Measurements from ENCODE around the gene OSBPL1A.
A peak's percentile ranks its signal among the peaks of the same experiment; 100 is the strongest.

DNA sequence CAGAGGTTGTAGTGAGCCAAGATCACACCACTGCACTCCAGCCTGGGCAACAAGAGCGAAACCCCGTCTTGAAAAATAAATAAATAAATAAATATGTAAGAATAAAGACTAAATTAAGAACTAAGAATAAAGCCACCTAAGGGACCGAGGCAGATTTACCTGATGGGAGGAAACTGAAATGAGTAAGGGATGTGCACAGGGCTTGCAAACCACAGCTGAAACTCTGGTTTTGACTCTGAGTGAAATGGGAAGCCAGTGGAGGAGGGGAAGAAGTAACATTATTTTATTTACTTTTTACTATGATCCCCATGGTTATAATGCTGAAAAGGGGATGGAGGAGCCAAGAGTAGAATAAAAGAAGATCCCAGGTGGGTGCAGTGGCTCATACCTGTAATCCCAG lies 151.5 kb downstream of the OSBPL1A start:
- TF ChIP-seq YY1 (IDR thresholded peaks at IDR 0.05; ENCODE audit: low read depth, low read length) (0 out of 2 replicates have a peak, but pooled peaks have one; percentile 36), POLR2A (IDR thresholded peaks at IDR 0.05; ENCODE audit: low read depth, low read length) (no peak), SIN3A (IDR thresholded peaks at IDR 0.05; ENCODE audit: low read depth, low read length) (no peak), CEBPB (IDR thresholded peaks at IDR 0.05; ENCODE audit: borderline replicate concordance in 1 of 2, low read depth in 2 of 2, low read length in 2 of 2) (no peak), SMC3 (IDR thresholded peaks at IDR 0.05; ENCODE audit: borderline replicate concordance, low read length) (no peak), EZH2 (IDR thresholded peaks at IDR 0.05; ENCODE audit: borderline replicate concordance, control insufficient read depth, low read depth, low read length) (no peak), NFYA (IDR thresholded peaks at IDR 0.05; ENCODE audit: borderline replicate concordance, low read depth, low read length) (no peak), MXI1 (IDR thresholded peaks at IDR 0.05; ENCODE audit: low read depth, low read length) (no peak), FOXM1 (IDR thresholded peaks at IDR 0.05; ENCODE audit: low read depth, low read length) (peak; percentile 64; the same call in 1 of the 2 replicates), IKZF2 (IDR thresholded peaks at IDR 0.05) (peak in 1 of 2 experiments; percentile 20; a peak in 1 of 4 replicates), ZNF274 (IDR thresholded peaks at IDR 0.05; ENCODE audit: insufficient read depth, insufficient read length) (no peak), KDM1A (IDR thresholded peaks at IDR 0.05; ENCODE audit: borderline replicate concordance) (no peak)
- TF ChIP-seq, protein P1, sequence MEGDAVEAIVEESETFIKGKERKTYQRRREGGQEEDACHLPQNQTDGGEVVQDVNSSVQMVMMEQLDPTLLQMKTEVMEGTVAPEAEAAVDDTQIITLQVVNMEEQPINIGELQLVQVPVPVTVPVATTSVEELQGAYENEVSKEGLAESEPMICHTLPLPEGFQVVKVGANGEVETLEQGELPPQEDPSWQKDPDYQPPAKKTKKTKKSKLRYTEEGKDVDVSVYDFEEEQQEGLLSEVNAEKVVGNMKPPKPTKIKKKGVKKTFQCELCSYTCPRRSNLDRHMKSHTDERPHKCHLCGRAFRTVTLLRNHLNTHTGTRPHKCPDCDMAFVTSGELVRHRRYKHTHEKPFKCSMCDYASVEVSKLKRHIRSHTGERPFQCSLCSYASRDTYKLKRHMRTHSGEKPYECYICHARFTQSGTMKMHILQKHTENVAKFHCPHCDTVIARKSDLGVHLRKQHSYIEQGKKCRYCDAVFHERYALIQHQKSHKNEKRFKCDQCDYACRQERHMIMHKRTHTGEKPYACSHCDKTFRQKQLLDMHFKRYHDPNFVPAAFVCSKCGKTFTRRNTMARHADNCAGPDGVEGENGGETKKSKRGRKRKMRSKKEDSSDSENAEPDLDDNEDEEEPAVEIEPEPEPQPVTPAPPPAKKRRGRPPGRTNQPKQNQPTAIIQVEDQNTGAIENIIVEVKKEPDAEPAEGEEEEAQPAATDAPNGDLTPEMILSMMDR (IDR thresholded peaks at IDR 0.05 in 2 of 3, conservative IDR thresholded peaks at IDR 0.05 in 1 of 3; ENCODE audit: control insufficient read depth in 2 of 3, extremely low read depth in 1 of 3, insufficient read depth in 1 of 3, low read depth in 3 of 3, low read length in 3 of 3) = no peak
- TF ChIP-seq, protein P2, sequence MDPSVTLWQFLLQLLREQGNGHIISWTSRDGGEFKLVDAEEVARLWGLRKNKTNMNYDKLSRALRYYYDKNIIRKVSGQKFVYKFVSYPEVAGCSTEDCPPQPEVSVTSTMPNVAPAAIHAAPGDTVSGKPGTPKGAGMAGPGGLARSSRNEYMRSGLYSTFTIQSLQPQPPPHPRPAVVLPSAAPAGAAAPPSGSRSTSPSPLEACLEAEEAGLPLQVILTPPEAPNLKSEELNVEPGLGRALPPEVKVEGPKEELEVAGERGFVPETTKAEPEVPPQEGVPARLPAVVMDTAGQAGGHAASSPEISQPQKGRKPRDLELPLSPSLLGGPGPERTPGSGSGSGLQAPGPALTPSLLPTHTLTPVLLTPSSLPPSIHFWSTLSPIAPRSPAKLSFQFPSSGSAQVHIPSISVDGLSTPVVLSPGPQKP (IDR thresholded peaks at IDR 0.05; ENCODE audit: low read depth, low read length) = no peak
